HG02981 (cell line): ENCODE measurements around the gene MBTPS1.

ENCODE experiments used
- ATAC-seq: cut with Tn5 transposase; IDR thresholded peaks from one replicate; pipeline ENCODE4 v1.9.1; 2021; ENCODE audit warnings: mild to moderate bottlenecking, moderate library complexity; ENCODE audit not compliant: unreplicated experiment

MBTPS1 gene

GRCh38 chr16:84013787-84014569 lies 102.8 kb downstream of the MBTPS1 start:
- ATAC-seq, result peak; percentile 83

GRCh38 chr16:84009282-84009681 lies 107.5 kb downstream of the MBTPS1 start:
- no peak for ATAC-seq

- ATAC-seq, result no peak
Observed at GRCh38 chr16:84007965-84008364, 108.8 kb downstream of the MBTPS1 start.

- ATAC-seq, result no peak
Observed at GRCh38 chr16:84007520-84007919, 109.2 kb downstream of the MBTPS1 start.

GRCh38 chr16:84005391-84005790 lies 111.4 kb downstream of the MBTPS1 start:
- no peak for ATAC-seq

- no peak for ATAC-seq
Observed at GRCh38 chr16:84004442-84004841, 112.3 kb downstream of the MBTPS1 start.
